DOHH2 (cell line): ENCODE data around the gene SURF2.

Source experiments
- EZH2phosphoT487 ChIP-seq: fragments of 200-600 bp; sonication (generic); IDR thresholded peaks from 2 replicates; pipeline ENCODE4 v1.6.1; 2017; ENCODE audit warnings: borderline replicate concordance, mild to moderate bottlenecking, antibody characterized with exemption, low read length, moderate library complexity, mixed read lengths
- TF ChIP-seq, protein P1 (sequence below): fragments of 200-600 bp; sonication (generic); IDR thresholded peaks from one replicate; pipeline ENCODE4 v1.5.1; 2014; ENCODE audit warnings: antibody characterized with exemption, mild to moderate bottlenecking, low read depth, low read length; ENCODE audit not compliant: poor library complexity, severe bottlenecking

DNA sequence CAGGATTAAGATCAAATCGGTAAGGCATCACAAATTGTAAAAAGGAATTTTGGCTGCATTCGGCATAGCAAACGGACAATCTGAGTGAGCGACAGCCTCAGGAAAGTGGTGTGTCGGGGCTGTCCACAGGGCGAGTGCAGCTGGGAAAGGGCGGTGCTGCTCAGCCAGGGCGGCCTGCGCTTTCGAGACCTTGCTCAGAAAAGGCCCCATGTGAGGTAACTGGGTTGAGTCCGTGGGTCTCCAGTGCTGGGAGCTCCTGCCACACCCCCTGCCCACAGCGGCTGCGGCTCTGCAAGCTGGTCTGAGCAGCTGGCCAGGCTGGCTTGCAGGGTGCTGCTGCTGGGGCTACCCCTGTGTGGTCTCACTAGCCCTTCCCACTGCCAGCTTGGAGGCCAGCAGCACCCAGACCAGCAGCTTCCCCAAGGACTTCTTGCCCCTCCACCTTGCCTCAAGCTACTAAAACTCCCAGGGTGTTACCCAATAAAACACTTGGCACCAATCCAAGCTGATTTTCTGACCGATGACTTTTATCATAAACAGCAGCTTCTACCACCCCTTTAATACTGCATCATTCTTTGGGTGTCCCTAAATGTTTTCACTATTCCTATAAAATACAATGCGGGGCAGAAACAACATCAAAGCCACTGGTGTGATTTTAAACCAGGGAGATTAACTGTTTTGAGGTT lies 6.2 kb downstream of the SURF2 start:
- TF ChIP-seq, protein P1, sequence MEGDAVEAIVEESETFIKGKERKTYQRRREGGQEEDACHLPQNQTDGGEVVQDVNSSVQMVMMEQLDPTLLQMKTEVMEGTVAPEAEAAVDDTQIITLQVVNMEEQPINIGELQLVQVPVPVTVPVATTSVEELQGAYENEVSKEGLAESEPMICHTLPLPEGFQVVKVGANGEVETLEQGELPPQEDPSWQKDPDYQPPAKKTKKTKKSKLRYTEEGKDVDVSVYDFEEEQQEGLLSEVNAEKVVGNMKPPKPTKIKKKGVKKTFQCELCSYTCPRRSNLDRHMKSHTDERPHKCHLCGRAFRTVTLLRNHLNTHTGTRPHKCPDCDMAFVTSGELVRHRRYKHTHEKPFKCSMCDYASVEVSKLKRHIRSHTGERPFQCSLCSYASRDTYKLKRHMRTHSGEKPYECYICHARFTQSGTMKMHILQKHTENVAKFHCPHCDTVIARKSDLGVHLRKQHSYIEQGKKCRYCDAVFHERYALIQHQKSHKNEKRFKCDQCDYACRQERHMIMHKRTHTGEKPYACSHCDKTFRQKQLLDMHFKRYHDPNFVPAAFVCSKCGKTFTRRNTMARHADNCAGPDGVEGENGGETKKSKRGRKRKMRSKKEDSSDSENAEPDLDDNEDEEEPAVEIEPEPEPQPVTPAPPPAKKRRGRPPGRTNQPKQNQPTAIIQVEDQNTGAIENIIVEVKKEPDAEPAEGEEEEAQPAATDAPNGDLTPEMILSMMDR = no peak
- TF ChIP-seq EZH2phosphoT487 = no peak
